ENCODE results near the gene SRPRB. TPM values are rescaled to one million over a fixed set of nuclear protein-coding genes. Genes with fewer than 3 reads are reported as not detected.

The SRPRB gene
- total and polyA plus RNA-seq, 2 experiments from 2014 or later: 25.6 to 36.0 TPM

DNA sequence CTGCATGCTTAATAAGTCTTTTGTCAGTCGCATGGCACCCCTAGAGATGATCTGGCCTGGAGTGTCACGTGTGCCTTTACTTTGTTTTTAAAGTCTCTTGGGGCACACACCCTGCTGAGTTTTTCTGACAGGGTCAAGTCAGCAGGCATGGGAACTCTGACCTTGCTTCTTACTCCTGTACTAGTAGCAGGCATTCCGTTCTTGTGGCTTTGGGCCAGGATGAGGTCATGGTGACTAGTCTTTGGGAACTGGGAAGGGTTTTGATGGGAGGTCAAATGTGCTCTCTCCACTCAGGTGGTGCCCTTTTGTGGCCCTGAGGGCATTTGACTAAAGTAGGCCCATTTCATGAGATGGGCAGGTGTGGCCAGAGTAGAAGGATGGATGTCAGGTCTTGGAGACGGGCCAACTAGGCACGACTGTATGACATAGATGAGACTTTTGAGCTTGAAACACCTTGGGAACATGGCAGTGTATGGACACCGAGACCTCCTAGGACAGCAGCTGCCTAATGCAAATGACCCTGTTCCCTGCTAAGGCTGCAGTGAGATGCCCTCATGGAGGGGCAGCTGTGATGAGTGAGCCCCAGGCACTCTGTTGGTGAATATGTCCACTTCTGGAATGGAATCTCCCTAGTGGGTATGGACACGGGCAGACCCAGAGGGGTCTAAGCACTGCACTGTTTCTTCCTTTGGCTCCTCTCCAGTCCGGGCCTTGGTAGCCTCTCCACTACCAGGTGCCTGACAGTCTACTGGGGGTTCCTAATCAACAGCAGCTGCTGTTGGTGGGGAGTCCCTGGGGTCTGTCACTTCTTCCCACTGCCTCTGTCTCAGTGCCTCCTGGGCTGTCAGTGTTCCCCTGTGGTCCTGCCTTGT lies 16.4 kb downstream of the SRPRB start:
- Histone ChIP-seq H2AFZ (no peak overlapping the region), H3K4me1 (ENCODE audit: insufficient read depth) (no peaks in the 10 kb centered on the region), H3K36me3 (ENCODE audit: insufficient read depth) (peaks cover 23% of the 10 kb centered on the region; the same call in 1 of the 2 replicates), H3K9me2 (ENCODE audit: insufficient read depth) (peaks cover 4% of the 10 kb centered on the region; the same call in 1 of the 2 replicates), H3K4me2 (no peak overlapping the region), H4K20me1 (replicated peaks; ENCODE audit: insufficient read depth) (no peaks in the 10 kb centered on the region; the same call in 1 of the 2 replicates), H3K27ac (ENCODE audit: low read depth) (no peak overlapping the region), H3K4me3 (no peak overlapping the region), H3K79me2 (replicated peaks; ENCODE audit: insufficient read depth) (no peaks in the 10 kb centered on the region), H3K27me3 (ENCODE audit: insufficient read depth) (no peaks in the 10 kb centered on the region), H3F3A (replicated peaks; ENCODE audit: low read depth) (peaks cover 8% of the 10 kb centered on the region; the same call in 1 of the 2 replicates)
- Mint-ChIP-seq H3K4me3 (peak overlapping the region; percentile 8; the same call in 2 of the 3 replicates), H3K27ac (peak overlapping the region; percentile 83; the same call in 1 of the 2 replicates), H3K4me1 (peaks cover 20% of the 10 kb centered on the region), H3K36me3 (ENCODE audit: low read depth) (peaks cover 64% of the 10 kb centered on the region), H3K27me3 (ENCODE audit: insufficient read depth, low read depth, poor library complexity) (peaks cover 13% of the 10 kb centered on the region), H3K9me3 (no peaks in the 10 kb centered on the region)
- TF ChIP-seq NANOG (IDR thresholded peaks at IDR 0.05; ENCODE audit: borderline replicate concordance): no peak
- TF ChIP-seq, protein P1, sequence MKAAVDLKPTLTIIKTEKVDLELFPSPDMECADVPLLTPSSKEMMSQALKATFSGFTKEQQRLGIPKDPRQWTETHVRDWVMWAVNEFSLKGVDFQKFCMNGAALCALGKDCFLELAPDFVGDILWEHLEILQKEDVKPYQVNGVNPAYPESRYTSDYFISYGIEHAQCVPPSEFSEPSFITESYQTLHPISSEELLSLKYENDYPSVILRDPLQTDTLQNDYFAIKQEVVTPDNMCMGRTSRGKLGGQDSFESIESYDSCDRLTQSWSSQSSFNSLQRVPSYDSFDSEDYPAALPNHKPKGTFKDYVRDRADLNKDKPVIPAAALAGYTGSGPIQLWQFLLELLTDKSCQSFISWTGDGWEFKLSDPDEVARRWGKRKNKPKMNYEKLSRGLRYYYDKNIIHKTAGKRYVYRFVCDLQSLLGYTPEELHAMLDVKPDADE (IDR thresholded peaks at IDR 0.05): no peak
- 0 out of 2 replicates have a peak, but pooled peaks have one; percentile 22 for TF ChIP-seq POLR2AphosphoS5 (IDR thresholded peaks at IDR 0.05; ENCODE audit: low read depth)
- no peak for TF ChIP-seq REST (IDR thresholded peaks at IDR 0.05; ENCODE audit: unreplicated experiment)
- no peak for TF ChIP-seq ZNF331 (CRISPR knock-in tag; IDR thresholded peaks at IDR 0.05; ENCODE audit: low read depth)
- peak; percentile 48 to 60 for TF ChIP-seq CTCF (conservative IDR thresholded peaks at IDR 0.05; ENCODE audit: low read depth in 2 of 2)
- no peak for TF ChIP-seq EZH2 (IDR thresholded peaks at IDR 0.05; ENCODE audit: low read depth, unreplicated experiment)
- no peak for TF ChIP-seq ZNF114 (CRISPR knock-in tag; IDR thresholded peaks at IDR 0.05)
- DNase-seq (ENCODE audit: low spot score) (peak; percentile 59), ATAC-seq (peak; percentile 86)
